ENCODE measurements around the gene ACSS1. TPM values are rescaled to one million over a fixed set of nuclear protein-coding genes. Genes with fewer than 3 reads are reported as not detected.

The ACSS1 gene
- total RNA-seq, 1 experiment from 2014 or later: 12.8 TPM

GRCh38 chr20:24977797-24978196 lies 80.1 kb downstream of the ACSS1 start:
- Histone ChIP-seq H3K27me3 (ENCODE audit: insufficient read depth, low read depth) (no peaks in the 10 kb centered on the region), H3K79me2 (ENCODE audit: low read depth) (no peaks in the 10 kb centered on the region), H3K9me2 (ENCODE audit: insufficient read depth) (no peaks in the 10 kb centered on the region), H3K27ac (no peak overlapping the region), H3K4me2 (no peak overlapping the region), H3K4me3 (no peak overlapping the region), H3K36me3 (ENCODE audit: low read depth) (peaks cover 32% of the 10 kb centered on the region), H2AFZ (no peak overlapping the region), H3K4me1 (replicated peaks; ENCODE audit: insufficient read depth) (no peaks in the 10 kb centered on the region), H3F3A (ENCODE audit: insufficient read depth, low read depth) (no peaks in the 10 kb centered on the region), H3K9me3 (ENCODE audit: insufficient read depth, low read depth) (peaks cover 10% of the 10 kb centered on the region; the same call in 1 of the 2 replicates), H4K20me1 (ENCODE audit: insufficient read depth) (no peaks in the 10 kb centered on the region)
- no peak for DNase-seq
- ChIA-PET CTCF (no interaction called here), POLR2A (ENCODE audit: unreplicated experiment) (no interaction called here)
- TF ChIP-seq CTCF (conservative IDR thresholded peaks at IDR 0.05): no peak
- no peak for TF ChIP-seq EZH2 (IDR thresholded peaks at IDR 0.05; ENCODE audit: low read depth)
- intact Hi-C loops (cut with micrococcal nuclease; ENCODE audit: unreplicated experiment): no loop called here
- BruUV-seq (replicated peaks): no TSS peak

- ChIA-PET CTCF (no interaction called here), POLR2A (ENCODE audit: unreplicated experiment) (no interaction called here)
These were observed 80.6 kb downstream of the ACSS1 start for GRCh38 chr20:24977336-24977735.

GRCh38 chr20:24972341-24972740 lies 85.6 kb downstream of the ACSS1 start:
- ChIA-PET CTCF (no interaction called here), POLR2A (ENCODE audit: unreplicated experiment) (no interaction called here)
- Histone ChIP-seq H3K27me3 (ENCODE audit: insufficient read depth, low read depth) (no peaks in the 10 kb centered on the region), H3K9me3 (ENCODE audit: insufficient read depth, low read depth) (peaks cover 10% of the 10 kb centered on the region; the same call in 1 of the 2 replicates), H3K4me3 (no peak overlapping the region), H3K4me1 (replicated peaks; ENCODE audit: insufficient read depth) (no peaks in the 10 kb centered on the region), H3K4me2 (no peak overlapping the region), H2AFZ (no peak overlapping the region), H3K36me3 (ENCODE audit: low read depth) (peaks cover 31% of the 10 kb centered on the region), H3K79me2 (ENCODE audit: low read depth) (no peaks in the 10 kb centered on the region), H3K27ac (no peak overlapping the region), H3K9me2 (ENCODE audit: insufficient read depth) (no peaks in the 10 kb centered on the region), H4K20me1 (ENCODE audit: insufficient read depth) (no peaks in the 10 kb centered on the region), H3F3A (ENCODE audit: insufficient read depth, low read depth) (no peaks in the 10 kb centered on the region)
- no TSS peak for BruUV-seq (replicated peaks)
- intact Hi-C loops (cut with micrococcal nuclease; ENCODE audit: unreplicated experiment): no loop called here
- TF ChIP-seq EZH2 (IDR thresholded peaks at IDR 0.05; ENCODE audit: low read depth) (no peak), CTCF (conservative IDR thresholded peaks at IDR 0.05) (no peak)
- no peak for DNase-seq

More at GRCh38 chr20:24977336-24977735, 80.6 kb downstream of the ACSS1 start:
- Histone ChIP-seq H3K9me3 (ENCODE audit: insufficient read depth, low read depth) (peaks cover 10% of the 10 kb centered on the region; the same call in 1 of the 2 replicates), H3K36me3 (ENCODE audit: low read depth) (peaks cover 32% of the 10 kb centered on the region), H3K4me1 (replicated peaks; ENCODE audit: insufficient read depth) (no peaks in the 10 kb centered on the region), H2AFZ (no peak overlapping the region), H3K9me2 (ENCODE audit: insufficient read depth) (no peaks in the 10 kb centered on the region), H3K4me3 (no peak overlapping the region), H3F3A (ENCODE audit: insufficient read depth, low read depth) (no peaks in the 10 kb centered on the region), H3K27me3 (ENCODE audit: insufficient read depth, low read depth) (no peaks in the 10 kb centered on the region), H3K4me2 (no peak overlapping the region), H3K27ac (no peak overlapping the region), H4K20me1 (ENCODE audit: insufficient read depth) (no peaks in the 10 kb centered on the region), H3K79me2 (ENCODE audit: low read depth) (no peaks in the 10 kb centered on the region)
- DNase-seq: no peak
- no TSS peak for BruUV-seq (replicated peaks)
- intact Hi-C loops (cut with micrococcal nuclease; ENCODE audit: unreplicated experiment): no loop called here
- TF ChIP-seq CTCF (conservative IDR thresholded peaks at IDR 0.05) (no peak), EZH2 (IDR thresholded peaks at IDR 0.05; ENCODE audit: low read depth) (no peak)
